HEK293 (cell line): ENCODE data around the gene SFN.

ENCODE experiments used
- CTCF ChIA-PET: fragments of 350-600 bp; formaldehyde crosslinking; extraction: SDS; loops from one replicate; lab custom pipeline; 2021; ENCODE audit warnings: antibody characterized with exemption; lab: Yijun Ruan, JAX
- POLR2A ChIA-PET: fragments of 300-600 bp; formaldehyde crosslinking; extraction: SDS; loops from one replicate; lab custom pipeline; 2020; ENCODE audit warnings: antibody characterized with exemption, inconsistent platforms; lab: Yijun Ruan, JAX
- H3K27ac ChIP-seq: fragments of 200-500 bp; sonication (Bioruptor generic); 2 replicates; pipeline ENCODE4 v1.5.1; 2014; ENCODE audit warnings: low read depth, low read length, control low read depth, inconsistent platforms; ENCODE audit errors: extremely low read depth
- H3K36me3 ChIP-seq, 2 experiments: fragments of 200-500 bp in 1 of 2; sonication (Bioruptor generic) in 1 of 2; 1 replicate in 1 of 2; 2 replicates in 1 of 2; pipeline ENCODE4 v1.5.1; 2014 to 2017; ENCODE audit warnings: inconsistent platforms in 2 of 2, low read length in 2 of 2; ENCODE audit not compliant: control insufficient read depth in 2 of 2, insufficient read depth in 1 of 2
- H3K4me1 ChIP-seq: fragments of 200-500 bp; sonication (Bioruptor generic); 2 replicates; pipeline ENCODE4 v1.5.1; 2014; ENCODE audit warnings: mild to moderate bottlenecking, low read length, inconsistent platforms; ENCODE audit not compliant: control insufficient read depth, insufficient read depth
- H3K4me3 ChIP-seq: 2 replicates; pipeline ENCODE4 v1.5.1; 2011; ENCODE audit warnings: low read depth, mild to moderate bottlenecking, control low read depth, low read length, moderate library complexity
- H3K9me3 ChIP-seq: fragments of 200-500 bp; sonication (Bioruptor generic); 2 replicates; pipeline ENCODE4 v1.5.1; 2014; ENCODE audit warnings: low read depth, low read length, inconsistent platforms; ENCODE audit not compliant: control insufficient read depth, insufficient read depth
- AEBP2 ChIP-seq: fragments of 450-650 bp; formaldehyde crosslinking; IDR thresholded peaks from 2 replicates; pipeline ENCODE4 v1.5.1; 2016; ENCODE audit warnings: missing biosample characterization, missing genetic modification characterization, borderline replicate concordance
- HOXC10 ChIP-seq: sonication (generic); formaldehyde crosslinking; IDR thresholded peaks from 2 replicates; pipeline ENCODE4 v1.8.1; 2023; ENCODE audit warnings: mild to moderate bottlenecking, missing genetic modification reagents
- KLF1 ChIP-seq: fragments of 450-650 bp; formaldehyde crosslinking; IDR thresholded peaks from 2 replicates; pipeline ENCODE4 v1.5.1; 2016; ENCODE audit warnings: missing biosample characterization, missing genetic modification characterization
- KLF16 ChIP-seq: fragments of 450-650 bp; formaldehyde crosslinking; IDR thresholded peaks from 2 replicates; pipeline ENCODE4 v1.5.1; 2017; ENCODE audit warnings: missing biosample characterization, missing genetic modification characterization
- OVOL3 ChIP-seq: fragments of 450-650 bp; formaldehyde crosslinking; IDR thresholded peaks from 2 replicates; pipeline ENCODE4 v1.5.1; 2016; ENCODE audit warnings: missing biosample characterization, missing genetic modification characterization
- RBAK ChIP-seq: fragments of 450-650 bp; formaldehyde crosslinking; IDR thresholded peaks from 2 replicates; pipeline ENCODE4 v1.5.1; 2016; ENCODE audit warnings: missing biosample characterization, missing genetic modification characterization
- ZNF121 ChIP-seq: fragments of 450-650 bp; formaldehyde crosslinking; IDR thresholded peaks from 2 replicates; pipeline ENCODE4 v1.5.1; 2016; ENCODE audit warnings: missing biosample characterization, missing genetic modification characterization
- ZNF2 ChIP-seq: fragments of 450-650 bp; formaldehyde crosslinking; IDR thresholded peaks from 2 replicates; pipeline ENCODE4 v1.5.1; 2016; ENCODE audit warnings: missing biosample characterization, missing genetic modification characterization
- ZNF292 ChIP-seq: fragments of 450-650 bp; formaldehyde crosslinking; IDR thresholded peaks from 2 replicates; pipeline ENCODE4 v1.5.1; 2016; ENCODE audit warnings: low read depth, missing biosample characterization, missing genetic modification characterization, borderline replicate concordance
- ZNF366 ChIP-seq: fragments of 450-650 bp; formaldehyde crosslinking; conservative IDR thresholded peaks from 2 replicates; pipeline ENCODE4 v1.5.1; 2016; ENCODE audit warnings: missing biosample characterization, missing genetic modification characterization
- ZNF501 ChIP-seq: fragments of 450-650 bp; formaldehyde crosslinking; IDR thresholded peaks from 2 replicates; pipeline ENCODE4 v1.5.1; 2016; ENCODE audit warnings: missing biosample characterization, missing genetic modification characterization
- ZNF510 ChIP-seq: fragments of 450-650 bp; formaldehyde crosslinking; IDR thresholded peaks from 2 replicates; pipeline ENCODE4 v1.5.1; 2018; ENCODE audit warnings: mild to moderate bottlenecking, missing genetic modification characterization, missing biosample characterization; ENCODE audit not compliant: insufficient replicate concordance
- ZNF548 ChIP-seq: fragments of 450-650 bp; formaldehyde crosslinking; IDR thresholded peaks from 2 replicates; pipeline ENCODE4 v1.5.1; 2016; ENCODE audit warnings: missing biosample characterization, missing genetic modification characterization
- ZNF629 ChIP-seq: fragments of 450-650 bp; formaldehyde crosslinking; IDR thresholded peaks from 2 replicates; pipeline ENCODE4 v1.5.1; 2017; ENCODE audit warnings: missing biosample characterization, missing genetic modification characterization
- ZNF639 ChIP-seq: fragments of 450-650 bp; formaldehyde crosslinking; IDR thresholded peaks from 2 replicates; pipeline ENCODE4 v1.5.1; 2016; ENCODE audit warnings: missing biosample characterization, missing genetic modification characterization
- ZNF707 ChIP-seq: fragments of 450-650 bp; formaldehyde crosslinking; IDR thresholded peaks from 2 replicates; pipeline ENCODE4 v1.5.1; 2016; ENCODE audit warnings: missing biosample characterization, missing genetic modification characterization
- TF ChIP-seq, protein P1 (sequence below): fragments of 450-650 bp; formaldehyde crosslinking; IDR thresholded peaks from 2 replicates; pipeline ENCODE4 v1.5.1; 2017; ENCODE audit warnings: missing biosample characterization, missing genetic modification characterization

Gene SFN

DNA sequence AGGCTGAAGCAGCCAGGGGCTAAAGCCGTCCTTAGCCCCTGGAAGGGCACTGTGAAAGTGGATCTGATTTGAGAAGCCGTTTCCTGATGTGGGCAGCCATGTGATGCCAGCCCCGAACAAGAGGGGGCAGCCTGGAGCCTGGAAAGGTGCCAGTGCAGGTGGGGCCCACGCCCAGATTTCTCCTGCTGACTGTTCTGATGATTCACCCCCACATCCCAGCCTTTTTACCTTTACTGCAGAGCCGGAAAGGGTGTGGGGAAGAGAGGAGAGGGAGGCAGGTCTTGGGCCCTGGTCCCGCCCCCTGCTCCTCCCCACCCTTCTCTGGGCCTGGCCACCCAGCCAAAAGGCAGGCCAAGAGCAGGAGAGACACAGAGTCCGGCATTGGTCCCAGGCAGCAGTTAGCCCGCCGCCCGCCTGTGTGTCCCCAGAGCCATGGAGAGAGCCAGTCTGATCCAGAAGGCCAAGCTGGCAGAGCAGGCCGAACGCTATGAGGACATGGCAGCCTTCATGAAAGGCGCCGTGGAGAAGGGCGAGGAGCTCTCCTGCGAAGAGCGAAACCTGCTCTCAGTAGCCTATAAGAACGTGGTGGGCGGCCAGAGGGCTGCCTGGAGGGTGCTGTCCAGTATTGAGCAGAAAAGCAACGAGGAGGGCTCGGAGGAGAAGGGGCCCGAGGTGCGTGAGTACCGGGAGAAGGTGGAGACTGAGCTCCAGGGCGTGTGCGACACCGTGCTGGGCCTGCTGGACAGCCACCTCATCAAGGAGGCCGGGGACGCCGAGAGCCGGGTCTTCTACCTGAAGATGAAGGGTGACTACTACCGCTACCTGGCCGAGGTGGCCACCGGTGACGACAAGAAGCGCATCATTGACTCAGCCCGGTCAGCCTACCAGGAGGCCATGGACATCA lies at the start of gene SFN (continued):
- no peak for TF ChIP-seq ZNF292
- TF ChIP-seq, all 188 proteins: peak for 31

- POLR2A ChIA-PET = no interaction called here
- no peak overlapping the region for H3K4me3 ChIP-seq
- H3K36me3 ChIP-seq = no peaks in the 10 kb centered on the region
- H3K9me3 ChIP-seq = no peaks in the 10 kb centered on the region
- TF ChIP-seq ZNF548 (tag by site-specific recombination) = peak; percentile 99
- no peak for TF ChIP-seq KLF16 (tag by site-specific recombination)
- CTCF ChIA-PET = no interaction called here
- no peak overlapping the region for H3K27ac ChIP-seq
- H3K4me1 ChIP-seq = no peaks in the 10 kb centered on the region
These were observed 48.6 kb upstream of the SFN start for GRCh38 chr1:26814377-26814776.

DNA sequence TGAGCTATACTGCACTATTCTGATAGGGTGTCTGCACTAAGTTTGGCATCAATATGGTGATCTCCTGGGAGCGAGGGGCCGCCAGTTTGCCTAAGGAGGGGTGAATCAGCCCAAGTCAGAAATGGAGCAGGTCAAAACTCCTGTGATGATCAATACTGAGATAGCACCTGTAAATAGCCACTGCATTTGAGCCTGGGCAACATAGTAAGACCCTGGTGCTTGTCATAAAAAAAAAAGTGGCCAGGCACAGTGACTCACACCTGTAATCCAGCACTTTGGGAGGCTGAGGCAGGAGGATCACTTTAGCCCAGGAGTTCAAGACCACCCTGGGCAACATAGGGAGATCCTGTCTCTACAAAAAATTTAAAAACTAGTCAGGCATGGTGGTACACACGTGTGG lies 48.1 kb upstream of the SFN start:
- CTCF ChIA-PET = interaction anchor here (0.8 kb wide), 1 partner anchor 16 kb away, joined by 3 read pairs; no protein-coding TSS in a partner anchor
- no peak for TF ChIP-seq ZNF639
- peak; percentile 77 for TF ChIP-seq ZNF121 (tag by site-specific recombination)
- TF ChIP-seq, all 188 proteins: peak for 1
- no peaks in the 10 kb centered on the region for H3K9me3 ChIP-seq
- H3K4me3 ChIP-seq = no peak overlapping the region
- no peaks in the 10 kb centered on the region for H3K4me1 ChIP-seq
- no peak overlapping the region for H3K27ac ChIP-seq
- no peaks in the 10 kb centered on the region for H3K36me3 ChIP-seq
- POLR2A ChIA-PET = no interaction called here

DNA sequence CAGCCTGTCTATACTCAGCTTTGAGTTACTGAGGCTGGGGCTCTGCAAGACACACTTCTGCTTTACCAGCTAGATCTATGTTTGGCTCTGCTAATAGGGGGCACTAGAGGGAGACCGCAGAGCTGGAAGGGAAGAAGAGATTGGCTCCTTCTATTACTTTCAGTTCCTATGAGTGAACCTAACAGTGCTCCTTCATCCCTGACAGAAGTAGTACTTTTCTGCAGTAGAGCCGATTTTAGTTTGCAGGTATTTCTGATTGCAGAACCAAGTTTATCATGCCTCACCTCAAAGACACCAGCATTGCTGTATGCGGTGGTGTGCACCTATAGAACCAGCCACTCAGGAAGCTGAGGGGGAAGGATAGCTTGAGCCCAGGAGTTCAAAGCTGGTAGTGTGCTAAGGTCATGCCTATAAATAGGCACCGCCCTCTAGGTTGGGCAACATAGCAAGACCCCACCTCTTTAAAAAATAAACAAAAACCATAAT lies 42.1 kb upstream of the SFN start:
- CTCF ChIA-PET = interaction anchor here (0.6 to 1.8 kb wide), 4 partner anchors 10 to 57 kb away, joined by 3 to 14 read pairs (median 4); no protein-coding TSS in a partner anchor
- H3K4me1 ChIP-seq = no peaks in the 10 kb centered on the region
- TF ChIP-seq ZNF629 (no peak), KLF1 (tag by site-specific recombination) (peak; percentile 93)
- no peak overlapping the region for H3K4me3 ChIP-seq
- POLR2A ChIA-PET = no interaction called here
- no peaks in the 10 kb centered on the region for H3K9me3 ChIP-seq
- no peak overlapping the region for H3K27ac ChIP-seq
- no peaks in the 10 kb centered on the region for H3K36me3 ChIP-seq

GRCh38 chr1:26822737-26823395 lies 40.1 kb upstream of the SFN start:
- Histone ChIP-seq H3K27ac (no peak overlapping the region), H3K4me1 (no peaks in the 10 kb centered on the region), H3K9me3 (no peaks in the 10 kb centered on the region), H3K4me3 (no peak overlapping the region), H3K36me3 (no peaks in the 10 kb centered on the region)
- ChIA-PET CTCF (interaction anchor here (1.1 kb wide), 1 partner anchor 13 kb away, joined by 7 read pairs; no protein-coding TSS in a partner anchor), POLR2A (interaction anchor here (0.7 kb wide), 1 partner anchor 1424 kb away, joined by 5 read pairs; no protein-coding TSS in a partner anchor)
- TF ChIP-seq RBAK (tag by site-specific recombination) = no peak
- peak; percentile 84 for TF ChIP-seq ZNF707 (tag by site-specific recombination)

GRCh38 chr1:26824731-26825130 lies 38.2 kb upstream of the SFN start:
- CTCF ChIA-PET = no interaction called here
- peaks cover 0 to 12% of the 10 kb centered on the region in 2 experiments; a peak in 1 of 3 replicates for H3K36me3 ChIP-seq
- POLR2A ChIA-PET = interaction anchor here (1.0 to 1.1 kb wide), 2 partner anchors 40 to 66 kb away, joined by 3 to 5 read pairs; partner anchors contain the start of gene GPN2
- H3K4me1 ChIP-seq = no peaks in the 10 kb centered on the region
- H3K9me3 ChIP-seq = no peaks in the 10 kb centered on the region
- no peak overlapping the region for H3K4me3 ChIP-seq
- no peak overlapping the region for H3K27ac ChIP-seq
- TF ChIP-seq, protein P1, sequence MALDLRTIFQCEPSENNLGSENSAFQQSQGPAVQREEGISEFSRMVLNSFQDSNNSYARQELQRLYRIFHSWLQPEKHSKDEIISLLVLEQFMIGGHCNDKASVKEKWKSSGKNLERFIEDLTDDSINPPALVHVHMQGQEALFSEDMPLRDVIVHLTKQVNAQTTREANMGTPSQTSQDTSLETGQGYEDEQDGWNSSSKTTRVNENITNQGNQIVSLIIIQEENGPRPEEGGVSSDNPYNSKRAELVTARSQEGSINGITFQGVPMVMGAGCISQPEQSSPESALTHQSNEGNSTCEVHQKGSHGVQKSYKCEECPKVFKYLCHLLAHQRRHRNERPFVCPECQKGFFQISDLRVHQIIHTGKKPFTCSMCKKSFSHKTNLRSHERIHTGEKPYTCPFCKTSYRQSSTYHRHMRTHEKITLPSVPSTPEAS (tag by site-specific recombination) = no peak
- TF ChIP-seq ZNF501 (tag by site-specific recombination) (no peak), ZNF2 (tag by site-specific recombination) (no peak), OVOL3 (tag by site-specific recombination) (no peak), ZNF510 (tag by site-specific recombination) (no peak), HOXC10 (CRISPR knock-in tag) (no peak), ZNF366 (tag by site-specific recombination) (no peak), AEBP2 (no peak)
